GM12875 (cell line): ENCODE data around the gene TENT4B.

Source experiments
- H3K4me3 ChIP-seq: one replicate; pipeline ENCODE4 v1.5.1; 2011; ENCODE audit warnings: low read depth, low read length, control low read depth
- TF ChIP-seq, protein P1 (sequence below): IDR thresholded peaks from 2 replicates; pipeline ENCODE4 v1.5.1; 2011; ENCODE audit warnings: low read depth, mild to moderate bottlenecking, control low read depth, inconsistent platforms, low read length, moderate library complexity, borderline replicate concordance; ENCODE audit not compliant: insufficient read depth

TENT4B gene

DNA sequence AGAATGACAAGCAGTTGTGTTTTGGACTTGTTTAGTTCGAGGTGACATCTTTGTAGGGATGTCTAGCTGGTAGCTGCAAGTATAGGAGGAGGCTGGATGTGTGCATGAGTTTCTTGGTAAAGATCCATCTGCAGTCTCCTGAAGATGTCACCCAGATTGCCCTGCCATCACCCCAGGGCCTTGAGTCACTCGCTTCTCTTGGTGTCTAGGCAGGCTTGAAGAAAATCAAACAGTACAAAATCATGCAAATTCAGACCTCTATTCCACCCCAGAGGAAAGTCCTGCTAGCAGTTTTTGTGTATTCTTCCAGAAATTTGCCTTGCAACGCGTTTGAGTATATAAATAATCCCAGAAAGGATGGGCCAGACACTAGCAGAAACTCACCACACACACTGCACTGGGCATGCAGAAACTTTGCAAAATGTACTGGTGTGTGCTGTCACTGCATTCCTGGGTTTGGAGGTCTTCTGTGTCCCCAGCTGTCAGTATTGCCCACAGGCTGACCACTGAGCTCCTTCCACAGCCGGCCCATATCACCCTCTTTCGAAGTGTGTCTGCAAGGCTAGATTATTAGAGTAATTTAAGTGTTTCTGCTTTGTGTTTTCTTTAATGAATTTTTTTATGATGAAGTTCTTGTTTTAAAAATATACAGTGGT lies 51.5 kb downstream of the TENT4B start:
- TF ChIP-seq, protein P1, sequence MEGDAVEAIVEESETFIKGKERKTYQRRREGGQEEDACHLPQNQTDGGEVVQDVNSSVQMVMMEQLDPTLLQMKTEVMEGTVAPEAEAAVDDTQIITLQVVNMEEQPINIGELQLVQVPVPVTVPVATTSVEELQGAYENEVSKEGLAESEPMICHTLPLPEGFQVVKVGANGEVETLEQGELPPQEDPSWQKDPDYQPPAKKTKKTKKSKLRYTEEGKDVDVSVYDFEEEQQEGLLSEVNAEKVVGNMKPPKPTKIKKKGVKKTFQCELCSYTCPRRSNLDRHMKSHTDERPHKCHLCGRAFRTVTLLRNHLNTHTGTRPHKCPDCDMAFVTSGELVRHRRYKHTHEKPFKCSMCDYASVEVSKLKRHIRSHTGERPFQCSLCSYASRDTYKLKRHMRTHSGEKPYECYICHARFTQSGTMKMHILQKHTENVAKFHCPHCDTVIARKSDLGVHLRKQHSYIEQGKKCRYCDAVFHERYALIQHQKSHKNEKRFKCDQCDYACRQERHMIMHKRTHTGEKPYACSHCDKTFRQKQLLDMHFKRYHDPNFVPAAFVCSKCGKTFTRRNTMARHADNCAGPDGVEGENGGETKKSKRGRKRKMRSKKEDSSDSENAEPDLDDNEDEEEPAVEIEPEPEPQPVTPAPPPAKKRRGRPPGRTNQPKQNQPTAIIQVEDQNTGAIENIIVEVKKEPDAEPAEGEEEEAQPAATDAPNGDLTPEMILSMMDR, result no peak
- no peak overlapping the region for H3K4me3 ChIP-seq

- H3K4me3 ChIP-seq, result no peak overlapping the region
- TF ChIP-seq, protein P1, result no peak
Observed at GRCh38 chr16:50207652-50208051, 54.5 kb downstream of the TENT4B start.

DNA sequence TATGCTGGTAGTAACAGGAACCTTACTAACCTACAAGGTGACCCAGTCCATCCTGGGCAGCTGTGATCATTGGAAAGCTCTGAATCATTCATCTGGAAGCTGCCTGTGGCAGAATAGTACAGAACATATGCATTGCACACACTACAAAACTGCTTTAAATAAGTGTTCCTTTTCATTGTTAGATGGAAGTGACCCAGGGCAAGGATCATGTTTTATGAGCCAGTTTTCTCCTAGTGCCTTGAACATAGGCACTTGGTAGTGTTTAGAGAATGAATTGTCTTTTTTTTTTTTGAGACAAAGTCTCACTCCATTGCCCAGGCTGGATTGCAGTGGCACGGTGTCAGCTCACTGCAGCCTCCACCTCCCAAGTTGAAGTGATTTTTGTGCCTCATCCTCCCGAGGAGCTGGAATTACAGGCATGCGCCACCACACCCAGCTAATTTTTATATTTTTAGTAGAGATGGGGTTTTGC lies 55.4 kb downstream of the TENT4B start:
- TF ChIP-seq, protein P1, result no peak
- H3K4me3 ChIP-seq, result no peak overlapping the region

DNA sequence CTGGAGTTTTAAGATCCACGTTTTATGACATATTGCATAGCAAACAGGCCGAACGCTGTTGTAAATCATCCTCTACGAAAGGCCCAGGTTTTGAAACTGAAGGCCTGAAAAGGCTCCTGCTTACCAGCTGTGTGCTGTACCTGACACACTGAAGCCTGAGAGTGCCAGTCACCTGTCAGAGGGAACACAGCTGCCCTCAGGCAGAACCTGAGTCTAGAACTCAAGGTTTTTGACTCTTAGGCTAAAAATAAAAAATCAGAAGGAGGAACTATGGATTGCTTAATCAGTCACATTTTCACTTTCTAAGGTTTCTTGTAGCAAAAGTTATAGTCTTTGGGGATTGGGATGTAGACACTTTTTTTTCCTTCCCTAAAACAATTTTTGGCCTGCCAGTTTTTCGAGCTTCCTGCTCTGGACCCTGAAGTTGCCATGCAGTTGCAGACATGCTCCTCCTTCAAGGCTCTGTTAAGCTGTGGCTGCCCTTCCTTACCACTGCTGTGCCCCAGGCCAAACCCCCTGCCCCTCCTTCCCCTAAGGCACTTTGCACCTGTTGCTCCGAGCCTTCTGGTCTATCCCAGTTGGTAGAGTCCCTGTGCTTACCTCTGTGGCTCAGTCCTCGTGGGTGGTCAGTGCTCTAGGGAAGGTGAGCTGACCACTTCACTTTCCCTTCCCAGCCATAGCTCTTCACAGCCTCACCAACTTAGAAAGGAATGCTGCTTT lies 56.6 kb downstream of the TENT4B start:
- TF ChIP-seq, protein P1, result no peak
- H3K4me3 ChIP-seq, result no peak overlapping the region

DNA sequence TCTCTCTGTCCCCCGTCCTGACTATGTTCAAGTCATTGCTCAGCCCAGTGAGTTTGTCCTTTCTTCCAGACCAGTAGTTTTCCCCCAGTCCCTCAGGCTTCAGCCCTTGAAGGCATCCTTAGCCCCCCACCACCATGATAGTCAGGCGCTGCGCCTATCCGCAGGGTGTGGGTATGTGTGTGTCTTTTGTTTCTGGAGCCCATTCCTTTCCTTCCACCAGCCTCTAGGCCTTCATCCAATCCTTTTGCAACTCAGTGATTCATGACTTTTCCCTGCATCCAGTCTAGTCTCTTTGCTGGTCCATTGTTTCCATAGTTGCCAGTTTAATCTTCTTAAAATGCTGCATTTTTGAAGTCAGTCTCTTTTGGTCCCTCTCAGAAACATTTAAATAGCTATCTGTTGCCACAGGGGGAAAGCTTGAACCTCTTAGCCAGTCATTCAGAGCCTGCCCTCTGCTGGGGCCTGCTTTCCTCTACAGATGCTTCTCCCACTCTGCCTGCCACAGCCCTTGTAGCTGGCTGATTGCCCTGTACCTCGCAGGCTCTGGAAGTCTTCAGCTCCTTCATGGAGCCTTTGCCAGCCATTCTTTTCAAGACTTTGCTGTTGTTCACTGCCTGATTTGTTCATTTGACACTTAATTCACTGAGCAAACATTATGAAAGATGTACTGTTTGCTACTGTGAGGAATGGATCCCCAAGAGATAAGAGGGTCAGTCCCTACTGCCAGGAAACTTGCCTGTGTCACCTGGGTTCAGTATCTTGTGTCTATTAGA lies 57.3 kb downstream of the TENT4B start:
- TF ChIP-seq, protein P1, result peak; percentile 83
- H3K4me3 ChIP-seq, result no peak overlapping the region

DNA sequence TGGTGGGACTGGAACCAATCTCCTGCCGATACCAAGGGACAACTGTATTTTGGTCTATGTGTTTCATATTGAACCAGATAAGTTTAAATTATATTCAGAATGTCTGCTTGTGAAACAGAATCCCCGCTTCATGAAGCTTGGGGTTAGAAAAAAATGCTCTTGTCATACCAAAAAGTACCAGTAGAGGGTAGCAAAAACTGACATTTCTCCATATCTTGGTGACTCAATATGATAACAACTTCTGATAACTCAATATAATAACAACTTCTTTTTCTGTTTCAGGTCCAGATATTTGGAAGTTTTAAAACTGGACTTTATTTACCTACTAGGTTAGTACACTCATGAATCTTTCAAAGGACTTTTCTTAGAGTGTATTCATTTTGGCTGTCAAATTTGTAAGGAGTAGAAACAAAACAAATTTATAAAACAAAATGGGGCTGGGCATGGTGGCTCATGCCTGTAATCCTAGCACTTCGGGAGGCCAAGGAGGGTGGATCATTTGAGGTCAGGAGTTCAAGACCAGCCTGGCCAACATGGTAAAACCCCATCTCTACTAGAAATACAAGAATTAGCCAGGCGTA lies 60.9 kb downstream of the TENT4B start:
- H3K4me3 ChIP-seq, result no peak overlapping the region
- TF ChIP-seq, protein P1, result peak; percentile 26; the same call in 1 of the 2 replicates
